ENCODE measurements around the gene L3MBTL3.

L3MBTL3 gene

GRCh38 chr6:130027948-130028347, 9.6 kb downstream of the L3MBTL3 start:
- DNase-seq, result no peak

GRCh38 chr6:130029163-130029562, 10.8 kb downstream of the L3MBTL3 start:
- DNase-seq, result peak; percentile 29

GRCh38 chr6:130032758-130033340, 14.5 kb downstream of the L3MBTL3 start:
- DNase-seq, result no peak

GRCh38 chr6:130033949-130034348, 15.6 kb downstream of the L3MBTL3 start:
- DNase-seq, result no peak

GRCh38 chr6:130034378-130035146, 16.2 kb downstream of the L3MBTL3 start:
- DNase-seq, result no peak

GRCh38 chr6:130035211-130035610, 16.8 kb downstream of the L3MBTL3 start:
- DNase-seq, result no peak

- no peak for DNase-seq
Measured at GRCh38 chr6:130037207-130037811, 18.9 kb downstream of the L3MBTL3 start.

- DNase-seq, result no peak
Measured at GRCh38 chr6:130041594-130041993, 23.2 kb downstream of the L3MBTL3 start.

GRCh38 chr6:130043344-130043743, 25.0 kb downstream of the L3MBTL3 start:
- DNase-seq, result no peak

- no peak for DNase-seq
Measured at GRCh38 chr6:130045622-130046021, 27.2 kb downstream of the L3MBTL3 start.

- DNase-seq, result no peak
Measured at GRCh38 chr6:130046671-130047070, 28.3 kb downstream of the L3MBTL3 start.

GRCh38 chr6:130047088-130047995, 29.0 kb downstream of the L3MBTL3 start:
- DNase-seq, result no peak

GRCh38 chr6:130050230-130050629, 31.8 kb downstream of the L3MBTL3 start:
- DNase-seq, result no peak

- DNase-seq, result no peak
Measured at GRCh38 chr6:130054725-130055124, 36.3 kb downstream of the L3MBTL3 start.

- DNase-seq, result no peak
Measured at GRCh38 chr6:130055271-130055670, 36.9 kb downstream of the L3MBTL3 start.

GRCh38 chr6:130057495-130057894, 39.1 kb downstream of the L3MBTL3 start:
- DNase-seq, result no peak

- no peak for DNase-seq
Measured at GRCh38 chr6:130063806-130064205, 45.4 kb downstream of the L3MBTL3 start.

- DNase-seq, result no peak
Measured at GRCh38 chr6:130065609-130066156, 47.3 kb downstream of the L3MBTL3 start.

GRCh38 chr6:130069485-130069884, 51.1 kb downstream of the L3MBTL3 start:
- no peak for DNase-seq

- DNase-seq, result no peak
Measured at GRCh38 chr6:130070326-130070725, 51.9 kb downstream of the L3MBTL3 start.

GRCh38 chr6:130070792-130071191, 52.4 kb downstream of the L3MBTL3 start:
- DNase-seq, result no peak

- no peak for DNase-seq
Measured at GRCh38 chr6:130075879-130076460, 57.6 kb downstream of the L3MBTL3 start.
